Liver (tissue), 3 donors: ENCODE results near the gene PLSCR1.
A peak's percentile ranks its signal among the peaks of the same experiment; 100 is the strongest.

Experiments used
- CTCF ChIP-seq: fragments of 150-350 bp; IDR thresholded peaks from 2 replicates; pipeline ENCODE4 v1.5.1; 2017; ENCODE audit warnings: improper control_type of control experiment, low read depth, low read length; ENCODE audit not compliant: missing input control
- EGR1 ChIP-seq, 2 donors: IDR thresholded peaks; 2 replicates each; pipeline ENCODE4 v1.6.1; 2016 to 2018; ENCODE audit warnings: antibody characterized with exemption in 2 of 2, low read depth in 2 of 2
- FOXA1 ChIP-seq: IDR thresholded peaks from 2 replicates; pipeline ENCODE4 v1.6.1; 2016; ENCODE audit warnings: antibody characterized with exemption
- GABPA ChIP-seq, 2 donors: IDR thresholded peaks in 1 of 2; conservative IDR thresholded peaks in 1 of 2; 2 replicates each; pipeline ENCODE4 v1.6.1; 2016; ENCODE audit warnings: antibody characterized with exemption in 2 of 2, mild to moderate bottlenecking in 1 of 2, moderate library complexity in 1 of 2
- HNF4A ChIP-seq, 2 donors: conservative IDR thresholded peaks; 2 replicates each; pipeline ENCODE4 v1.6.1; 2016; ENCODE audit warnings: antibody characterized with exemption in 2 of 2, mild to moderate bottlenecking in 2 of 2
- HNF4G ChIP-seq: IDR thresholded peaks from 2 replicates; pipeline ENCODE4 v1.6.1; 2016; ENCODE audit warnings: antibody characterized with exemption
- MAX ChIP-seq: IDR thresholded peaks from 2 replicates; pipeline ENCODE4 v1.6.1; 2016; ENCODE audit warnings: antibody characterized with exemption
- NR2F2 ChIP-seq: IDR thresholded peaks from 2 replicates; pipeline ENCODE4 v1.6.1; 2016; ENCODE audit warnings: antibody characterized with exemption
- RAD21 ChIP-seq, 2 donors: IDR thresholded peaks; 2 replicates each; pipeline ENCODE4 v1.6.1; 2016; ENCODE audit warnings: antibody characterized with exemption in 2 of 2, mild to moderate bottlenecking in 2 of 2
- REST ChIP-seq: IDR thresholded peaks from 2 replicates; pipeline ENCODE4 v1.6.1; 2016; ENCODE audit warnings: antibody characterized with exemption, mild to moderate bottlenecking
- RXRA ChIP-seq, 2 donors: IDR thresholded peaks; 2 replicates each; pipeline ENCODE4 v1.6.1; 2017 to 2018; ENCODE audit warnings: antibody characterized with exemption in 2 of 2, mild to moderate bottlenecking in 1 of 2
- TAF1 ChIP-seq: conservative IDR thresholded peaks from 2 replicates; pipeline ENCODE4 v1.6.1; 2016; ENCODE audit warnings: antibody characterized with exemption, mild to moderate bottlenecking
- YY1 ChIP-seq: IDR thresholded peaks from 2 replicates; pipeline ENCODE4 v1.6.1; 2016; ENCODE audit warnings: antibody characterized with exemption, mild to moderate bottlenecking
- ZBTB33 ChIP-seq: IDR thresholded peaks from 2 replicates; pipeline ENCODE4 v1.6.1; 2016; ENCODE audit warnings: antibody characterized with exemption
- donor health status: healthy.
- donor health status: healthy.

- TF ChIP-seq CTCF: no peak
- TF ChIP-seq NR2F2: no peak
- no peak for TF ChIP-seq REST
- TF ChIP-seq TAF1: no peak
- no peak for TF ChIP-seq HNF4G
- peak; percentile 32 for TF ChIP-seq YY1
- no peak for TF ChIP-seq FOXA1
- no peak for TF ChIP-seq ZBTB33
- no peak for TF ChIP-seq MAX
- TF ChIP-seq GABPA (IDR thresholded peaks at IDR 0.05 in 1 of 2, conservative IDR thresholded peaks at IDR 0.05 in 1 of 2): no peak
- no peak for TF ChIP-seq HNF4A (conservative IDR thresholded peaks at IDR 0.05)
- TF ChIP-seq RXRA (IDR thresholded peaks at IDR 0.05): no peak
- TF ChIP-seq EGR1 (IDR thresholded peaks at IDR 0.05; ENCODE audit: low read depth in 2 of 2): peak in 1 of 2 donors; percentile 31
- TF ChIP-seq RAD21 (IDR thresholded peaks at IDR 0.05): peak in 1 of 2 donors; percentile 29
Observed at GRCh38 chr3:146543461-146544001, 876 bp downstream of the PLSCR1 start.
